Endothelial cell of umbilical vein (primary cell): ENCODE measurements around the gene RANGAP1.

Experiments
- EZH2 ChIP-seq: IDR thresholded peaks from 2 replicates; pipeline ENCODE4 v1.6.1; 2012; ENCODE audit warnings: borderline replicate concordance, low read depth, mild to moderate bottlenecking, moderate library complexity, low read length, inconsistent platforms; ENCODE audit not compliant: severe bottlenecking
- JUN ChIP-seq: IDR thresholded peaks from 2 replicates; pipeline ENCODE4 v1.6.1; 2011; ENCODE audit warnings: borderline replicate concordance, low read depth; ENCODE audit not compliant: insufficient read length, insufficient read depth
- POLR2AphosphoS5 ChIP-seq: IDR thresholded peaks from 2 replicates; pipeline ENCODE4 v1.6.1; 2012; ENCODE audit warnings: low read depth, mild to moderate bottlenecking, control low read depth, low read length, moderate library complexity; ENCODE audit not compliant: insufficient read depth
- TF ChIP-seq, protein P1 (sequence below), 2 donors: IDR thresholded peaks; 1 replicate in 1 of 2; 2 replicates in 1 of 2; pipeline ENCODE4 v1.5.1; 2011; ENCODE audit warnings: low read length in 2 of 2, mild to moderate bottlenecking in 2 of 2, moderate library complexity in 2 of 2, control low read depth in 1 of 2, inconsistent platforms in 1 of 2, low read depth in 1 of 2; ENCODE audit not compliant: insufficient read depth in 1 of 2; ENCODE audit errors: extremely low read depth in 1 of 2
- TF ChIP-seq, protein P2 (sequence below): IDR thresholded peaks from 2 replicates; pipeline ENCODE4 v1.6.1; 2011; ENCODE audit not compliant: insufficient read depth, insufficient read length

DNA sequence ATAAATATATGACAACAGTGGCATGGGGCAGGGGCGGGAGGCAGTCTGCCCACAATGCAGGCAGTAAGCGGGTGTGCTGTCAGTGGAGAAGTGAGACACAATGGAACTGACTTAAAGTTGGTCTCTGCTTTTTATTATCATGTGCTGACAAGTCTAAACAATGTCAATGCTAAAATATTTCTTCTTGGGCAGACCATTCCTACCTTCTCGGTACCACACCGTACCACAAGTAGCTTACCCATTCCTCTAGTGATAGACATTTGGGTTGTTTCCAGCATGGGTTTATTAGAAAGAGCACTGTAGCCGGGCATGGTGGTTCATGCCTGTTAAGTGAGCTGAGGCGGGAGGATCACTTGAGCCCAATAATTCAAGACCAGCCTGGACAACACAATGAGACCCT is 42.6 kb downstream of the RANGAP1 start:
- TF ChIP-seq, protein P1, sequence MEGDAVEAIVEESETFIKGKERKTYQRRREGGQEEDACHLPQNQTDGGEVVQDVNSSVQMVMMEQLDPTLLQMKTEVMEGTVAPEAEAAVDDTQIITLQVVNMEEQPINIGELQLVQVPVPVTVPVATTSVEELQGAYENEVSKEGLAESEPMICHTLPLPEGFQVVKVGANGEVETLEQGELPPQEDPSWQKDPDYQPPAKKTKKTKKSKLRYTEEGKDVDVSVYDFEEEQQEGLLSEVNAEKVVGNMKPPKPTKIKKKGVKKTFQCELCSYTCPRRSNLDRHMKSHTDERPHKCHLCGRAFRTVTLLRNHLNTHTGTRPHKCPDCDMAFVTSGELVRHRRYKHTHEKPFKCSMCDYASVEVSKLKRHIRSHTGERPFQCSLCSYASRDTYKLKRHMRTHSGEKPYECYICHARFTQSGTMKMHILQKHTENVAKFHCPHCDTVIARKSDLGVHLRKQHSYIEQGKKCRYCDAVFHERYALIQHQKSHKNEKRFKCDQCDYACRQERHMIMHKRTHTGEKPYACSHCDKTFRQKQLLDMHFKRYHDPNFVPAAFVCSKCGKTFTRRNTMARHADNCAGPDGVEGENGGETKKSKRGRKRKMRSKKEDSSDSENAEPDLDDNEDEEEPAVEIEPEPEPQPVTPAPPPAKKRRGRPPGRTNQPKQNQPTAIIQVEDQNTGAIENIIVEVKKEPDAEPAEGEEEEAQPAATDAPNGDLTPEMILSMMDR (IDR thresholded peaks at IDR 0.05; ENCODE audit: extremely low read depth in 1 of 2, insufficient read depth in 1 of 2, low read depth in 1 of 2, low read length in 2 of 2): no peak
- TF ChIP-seq JUN: no peak
- no peak for TF ChIP-seq POLR2AphosphoS5
- TF ChIP-seq EZH2: no peak
- TF ChIP-seq, protein P2, sequence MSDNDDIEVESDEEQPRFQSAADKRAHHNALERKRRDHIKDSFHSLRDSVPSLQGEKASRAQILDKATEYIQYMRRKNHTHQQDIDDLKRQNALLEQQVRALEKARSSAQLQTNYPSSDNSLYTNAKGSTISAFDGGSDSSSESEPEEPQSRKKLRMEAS: no peak
